GM18507 (cell line): ENCODE measurements around the gene FKBP11.
"Not testable (repeated sequence)": the region's sequence is repeated elsewhere in the genome, so short reads cannot be mapped to it uniquely, and the experiment has no call there.

ENCODE experiments used
- DNase-seq: peaks from one replicate; pipeline ENCODE4 v3.0.0; 2011; ENCODE audit warnings: low read depth; ENCODE audit not compliant: insufficient read length; ENCODE audit errors: extremely low spot score
- FAIRE-seq: peaks from 2 replicates; lab custom pipeline; 2011; peaks lifted over from hg19 to GRCh38; lab: Jason Lieb, UNC

The FKBP11 gene

GRCh38 chr12:48917857-48918537 lies 7.3 kb downstream of the FKBP11 start:
- DNase-seq (no peak), FAIRE-seq (no peak)

GRCh38 chr12:48910196-48910595 lies 15.1 kb downstream of the FKBP11 start:
- FAIRE-seq, result no peak

GRCh38 chr12:48909698-48910097 lies 15.6 kb downstream of the FKBP11 start:
- not testable (repeated sequence) for FAIRE-seq

More at GRCh38 chr12:48910196-48910595, 15.1 kb downstream of the FKBP11 start:
- DNase-seq, result no peak

GRCh38 chr12:48907245-48907644 lies 18.0 kb downstream of the FKBP11 start:
- no peak for FAIRE-seq
- no peak for DNase-seq

More at GRCh38 chr12:48909698-48910097, 15.6 kb downstream of the FKBP11 start:
- DNase-seq, result not testable (repeated sequence)

GRCh38 chr12:48903982-48904411 lies 21.3 kb downstream of the FKBP11 start:
- peak; percentile 89 for FAIRE-seq
- peak; percentile 48 for DNase-seq

GRCh38 chr12:48903363-48903981 lies 21.8 kb downstream of the FKBP11 start:
- no peak for FAIRE-seq
- DNase-seq, result no peak

- FAIRE-seq (peak; percentile 85), DNase-seq (no peak)
Measured at GRCh38 chr12:48901278-48901677, 24.0 kb downstream of the FKBP11 start.

- FAIRE-seq, result no peak
Measured at GRCh38 chr12:48899651-48900050, 25.6 kb downstream of the FKBP11 start.

GRCh38 chr12:48894271-48894670 lies 31.0 kb downstream of the FKBP11 start:
- no peak for DNase-seq
- no peak for FAIRE-seq

More at GRCh38 chr12:48899651-48900050, 25.6 kb downstream of the FKBP11 start:
- no peak for DNase-seq

GRCh38 chr12:48890657-48891418 lies 34.5 kb downstream of the FKBP11 start:
- FAIRE-seq (no peak), DNase-seq (peak; percentile 35)

GRCh38 chr12:48889679-48890078 lies 35.6 kb downstream of the FKBP11 start:
- FAIRE-seq, result no peak

GRCh38 chr12:48883305-48884161 lies 41.8 kb downstream of the FKBP11 start:
- FAIRE-seq (no peak), DNase-seq (no peak)

More at GRCh38 chr12:48889679-48890078, 35.6 kb downstream of the FKBP11 start:
- DNase-seq, result no peak

GRCh38 chr12:48882972-48883304 lies 42.4 kb downstream of the FKBP11 start:
- FAIRE-seq (no peak), DNase-seq (no peak)

- FAIRE-seq (no peak), DNase-seq (no peak)
Measured at GRCh38 chr12:48882315-48882687, 43.0 kb downstream of the FKBP11 start.

GRCh38 chr12:48881686-48882314 lies 43.5 kb downstream of the FKBP11 start:
- FAIRE-seq (no peak), DNase-seq (no peak)

GRCh38 chr12:48880647-48881046 lies 44.6 kb downstream of the FKBP11 start:
- DNase-seq (no peak), FAIRE-seq (no peak)

GRCh38 chr12:48878548-48878947 lies 46.7 kb downstream of the FKBP11 start:
- no peak for DNase-seq
- FAIRE-seq, result no peak

- DNase-seq (no peak), FAIRE-seq (no peak)
Measured at GRCh38 chr12:48875944-48876515, 49.3 kb downstream of the FKBP11 start.

GRCh38 chr12:48873534-48873933 lies 51.8 kb downstream of the FKBP11 start:
- not testable (repeated sequence) for DNase-seq, FAIRE-seq
